Thoracic aorta (tissue), 2 donors: Measurements from ENCODE around the gene AHNAK. TPM values are rescaled to one million over a fixed set of nuclear protein-coding genes. Genes with fewer than 3 reads are reported as not detected.
"Not testable (repeated sequence)": the region's sequence is repeated elsewhere in the genome, so short reads cannot be mapped to it uniquely, and the experiment has no call there.

ENCODE experiments used
- ATAC-seq: fragments of 150-250 bp; one replicate; pipeline ENCODE4 v1.8.0; 2017; ENCODE audit warnings: low read depth; ENCODE audit not compliant: insufficient number of reproducible peaks, low FRiP score
- DNase-seq: peaks from one replicate; pipeline ENCODE4 v3.0.0-alpha.2; 2020; ENCODE audit warnings: low spot score
- H3K27ac ChIP-seq, 2 donors: fragments of 200-600 bp; sonication (generic); 1 replicate in 1 of 2; 2 replicates in 1 of 2; pipeline ENCODE4 v1.5.1; 2016; ENCODE audit warnings: mild to moderate bottlenecking in 2 of 2, moderate library complexity in 2 of 2
- H3K27me3 ChIP-seq: fragments of 200-600 bp; sonication (generic); replicated peaks from 2 replicates; pipeline ENCODE4 v1.6.0; 2016; ENCODE audit warnings: mild to moderate bottlenecking; ENCODE audit not compliant: insufficient read depth
- H3K36me3 ChIP-seq: fragments of 200-600 bp; sonication (generic); one replicate; pipeline ENCODE4 v1.5.1; 2016
- H3K4me1 ChIP-seq, 2 donors: fragments of 200-600 bp; sonication (generic); 1 replicate in 1 of 2; 2 replicates in 1 of 2; pipeline versions ENCODE4 v1.5.1 to v1.6.0; 2016; ENCODE audit warnings: low read depth in 2 of 2, mild to moderate bottlenecking in 1 of 2; ENCODE audit not compliant: control insufficient read depth in 1 of 2
- H3K4me3 ChIP-seq: fragments of 200-600 bp; sonication (generic); 2 replicates; pipeline ENCODE4 v1.5.1; 2016; ENCODE audit warnings: mild to moderate bottlenecking
- H3K9me3 ChIP-seq: fragments of 200-600 bp; sonication (generic); 2 replicates; pipeline ENCODE4 v1.5.1; 2016
- CTCF ChIP-seq: fragments of 200-600 bp; sonication (generic); IDR thresholded peaks from one replicate; pipeline ENCODE4 v1.5.1; 2019; ENCODE audit warnings: antibody characterized with exemption
- total RNA-seq, 2 donors: library from RNA; depleted of rRNA; stranded (reverse); fragments of >200 nt; gene quantifications; one replicate each; pipeline versions ENCODE4 v1.1.0 to v1.2.3, GENCODE V29; 2016

The AHNAK gene
- total RNA-seq, 2 donors from 2014 or later: 1,009 to 1,046 TPM

- peak; percentile 85 for DNase-seq
- Histone ChIP-seq H3K9me3 (no peaks in the 10 kb centered on the region), H3K36me3 (no peaks in the 10 kb centered on the region), H3K4me1 (peaks cover 71 to 90% of the 10 kb centered on the region in 2 donors), H3K4me3 (peak overlapping the region; percentile 70), H3K27me3 (no peaks in the 10 kb centered on the region), H3K27ac (peak overlapping the region; percentile 98 to 100)
- peak; percentile 68 for ATAC-seq
- no peak for TF ChIP-seq CTCF
Measured at GRCh38 chr11:62553080-62553838, 6.7 kb upstream of the AHNAK start.

GRCh38 chr11:62552485-62553079 lies 6.0 kb upstream of the AHNAK start:
- ATAC-seq (no peak), DNase-seq (no peak)
- Histone ChIP-seq H3K4me3 (peak overlapping the region; percentile 70), H3K36me3 (no peaks in the 10 kb centered on the region), H3K9me3 (no peaks in the 10 kb centered on the region), H3K4me1 (peaks cover 77 to 97% of the 10 kb centered on the region in 2 donors), H3K27ac (peak overlapping the region; percentile 98 to 100), H3K27me3 (no peaks in the 10 kb centered on the region)
- TF ChIP-seq CTCF: no peak

- H3K27me3 ChIP-seq, H3K9me3 ChIP-seq, H3K4me3 ChIP-seq, H3K36me3 ChIP-seq, ATAC-seq, DNase-seq: not testable (repeated sequence)
- H3K27ac ChIP-seq: peak overlapping the region; percentile 98 to 100
- H3K4me1 ChIP-seq: peaks cover 62 to 83% of the 10 kb centered on the region in 2 donors
Measured at GRCh38 chr11:62550478-62550877, 3.9 kb upstream of the AHNAK start.

GRCh38 chr11:62548545-62549335 lies 2.1 kb upstream of the AHNAK start:
- Histone ChIP-seq H3K4me3 (peak overlapping the region; percentile 91), H3K9me3 (no peaks in the 10 kb centered on the region), H3K27me3 (no peaks in the 10 kb centered on the region), H3K36me3 (no peaks in the 10 kb centered on the region), H3K27ac (peak overlapping the region; percentile 98), H3K4me1 (peaks cover 46 to 70% of the 10 kb centered on the region in 2 donors)
- no peak for TF ChIP-seq CTCF
- DNase-seq: no peak
- no peak for ATAC-seq

- Histone ChIP-seq H3K27ac (peak overlapping the region; percentile 98), H3K36me3 (no peaks in the 10 kb centered on the region), H3K4me1 (peaks cover 42 to 69% of the 10 kb centered on the region in 2 donors), H3K27me3 (no peaks in the 10 kb centered on the region), H3K9me3 (no peaks in the 10 kb centered on the region), H3K4me3 (peak overlapping the region; percentile 91)
- ATAC-seq (no peak), DNase-seq (no peak)
- no peak for TF ChIP-seq CTCF
Measured at GRCh38 chr11:62547691-62548281, 1.2 kb upstream of the AHNAK start.
